Panc1 (cell line): Measurements from ENCODE around the gene NPAS1. TPM values are rescaled to one million over a fixed set of nuclear protein-coding genes. Genes with fewer than 3 reads are reported as not detected.
A peak's percentile ranks its signal among the peaks of the same experiment; 100 is the strongest.
"Not testable (repeated sequence)": the region's sequence is repeated elsewhere in the genome, so short reads cannot be mapped to it uniquely, and the experiment has no call there.

Source experiments
- ATAC-seq: fragments of 200-7000 bp; cut with Tn5 transposase; 2 replicates; pipeline ENCODE4 v1.9.1; 2020; ENCODE audit warnings: mild to moderate bottlenecking, moderate library complexity
- BruUV-seq: library from RNA; stranded (reverse); fragments of 400-500 nt; replicated peaks from 2 replicates; lab custom pipeline; 2021; lab: Mats Ljungman, UMichigan
- CTCF ChIA-PET: fragments of 300-600 bp; sonication (Branson Sonifier 250); formaldehyde crosslinking; loops from one replicate; lab custom pipeline; 2022; ENCODE audit warnings: antibody characterized with exemption; lab: Charles Lee
- POLR2A ChIA-PET: fragments of 300-600 bp; sonication (Branson Sonifier 250); formaldehyde crosslinking; loops from one replicate; lab custom pipeline; 2022; ENCODE audit warnings: antibody characterized with exemption; lab: Charles Lee
- DNase-seq: peaks from one replicate; pipeline ENCODE4 v3.0.0-alpha.2; 2010; ENCODE audit warnings: low read depth, low spot score
- H3K27ac ChIP-seq: 2 replicates; pipeline ENCODE4 v1.5.1; 2011; ENCODE audit warnings: mild to moderate bottlenecking, low read length, inconsistent platforms
- H3K27me3 ChIP-seq: fragments of 200-500 bp; sonication (Bioruptor generic); 2 replicates; pipeline ENCODE4 v1.6.0; 2014; ENCODE audit warnings: low read length, inconsistent platforms; ENCODE audit not compliant: control insufficient read depth, insufficient read depth
- H3K36me3 ChIP-seq: fragments of 200-500 bp; sonication (Bioruptor generic); 2 replicates; pipeline ENCODE4 v1.5.1; 2014; ENCODE audit warnings: inconsistent platforms, mild to moderate bottlenecking, low read length, moderate library complexity; ENCODE audit not compliant: control insufficient read depth, insufficient read depth
- H3K4me1 ChIP-seq: 2 replicates; pipeline ENCODE4 v1.5.1; 2011; ENCODE audit warnings: inconsistent platforms, mild to moderate bottlenecking, low read length, moderate library complexity; ENCODE audit not compliant: control insufficient read depth, insufficient read depth
- H3K4me3 ChIP-seq, 2 experiments: 2 replicates each; pipeline ENCODE4 v1.5.1; 2011 to 2012; ENCODE audit warnings: low read depth in 2 of 2, low read length in 2 of 2, mild to moderate bottlenecking in 2 of 2, inconsistent platforms in 1 of 2, moderate library complexity in 1 of 2
- H3K9me3 ChIP-seq: fragments of 200-500 bp; sonication (Bioruptor generic); 2 replicates; pipeline ENCODE4 v1.5.1; 2014; ENCODE audit warnings: low read depth, mild to moderate bottlenecking, inconsistent platforms, low read length, moderate library complexity; ENCODE audit not compliant: control insufficient read depth, insufficient read depth
- CTCF ChIP-seq: fragments of 450-650 bp; IDR thresholded peaks from 2 replicates; pipeline ENCODE4 v1.5.1; 2017; ENCODE audit warnings: mild to moderate bottlenecking
- POLR2AphosphoS5 ChIP-seq: IDR thresholded peaks from 2 replicates; pipeline ENCODE4 v1.6.1; 2012; ENCODE audit warnings: mild to moderate bottlenecking, low read depth, low read length, moderate library complexity
- REST ChIP-seq, 2 experiments: IDR thresholded peaks; 2 replicates each; pipeline ENCODE4 v1.6.1; 2011 to 2012; ENCODE audit warnings: low read depth in 2 of 2, control low read depth in 1 of 2, low read length in 1 of 2, mild to moderate bottlenecking in 1 of 2, moderate library complexity in 1 of 2; ENCODE audit not compliant: insufficient read depth in 1 of 2
- SIN3A ChIP-seq: IDR thresholded peaks from 2 replicates; pipeline ENCODE4 v1.6.1; 2012; ENCODE audit warnings: low read depth, mild to moderate bottlenecking, low read length, moderate library complexity, borderline replicate concordance; ENCODE audit not compliant: insufficient read depth
- TCF7L2 ChIP-seq: IDR thresholded peaks from 2 replicates; pipeline ENCODE4 v1.6.1; 2011; ENCODE audit warnings: mild to moderate bottlenecking, low read depth, low read length, inconsistent platforms
- in situ Hi-C: cut with HindIII; loops from 2 replicates; pipeline ENCODE4 v1.10.0; 2016; ENCODE audit warnings: low sequenced_read_pairs, low pct_unique_long_range_greater_than_20kb
- intact Hi-C: fragments of 100-400 bp; cut with micrococcal nuclease; formaldehyde crosslinking; loops from one replicate; pipeline ENCODE4 v1.10.0; 2022; ENCODE audit not compliant: unreplicated experiment
- total RNA-seq: library from RNA; stranded (reverse); gene quantifications from one replicate; pipeline ENCODE4 v1.2.1, GENCODE V29; 2021; ENCODE audit not compliant: unreplicated experiment

NPAS1 gene
- total RNA-seq, 1 experiment from 2014 or later = 3.6 TPM

- H3K36me3 ChIP-seq = no peaks in the 10 kb centered on the region; the same call in 1 of the 2 replicates
- TF ChIP-seq SIN3A (no peak), CTCF (no peak), REST (IDR thresholded peaks at IDR 0.05; ENCODE audit: insufficient read depth in 1 of 2, low read depth in 2 of 2, low read length in 1 of 2) (no peak), POLR2AphosphoS5 (no peak), TCF7L2 (no peak)
- in situ Hi-C loops = no loop called here
- ATAC-seq (peak; percentile 87), DNase-seq (no peak)
- H3K9me3 ChIP-seq = no peaks in the 10 kb centered on the region
- no peaks in the 10 kb centered on the region for H3K27me3 ChIP-seq
- ChIA-PET POLR2A (interaction anchor here (0.5 to 0.7 kb wide), 2 partner anchors 106 to 304 kb away, joined by 3 to 4 read pairs; no protein-coding TSS in a partner anchor), CTCF (interaction anchor here (0.7 kb wide), 1 partner anchor 879 kb away, joined by 3 read pairs; no protein-coding TSS in a partner anchor)
- intact Hi-C loops = loop anchor here (10.0 kb wide), 1 partner anchor 177 kb away; no protein-coding TSS in a partner anchor
- no TSS peak for BruUV-seq
- H3K4me1 ChIP-seq = no peaks in the 10 kb centered on the region
- peak overlapping the region; percentile 72 for H3K27ac ChIP-seq
- peak overlapping the region; percentile 68 to 74 for H3K4me3 ChIP-seq
Observed at GRCh38 chr19:47047763-47048405, 28.2 kb downstream of the NPAS1 start.

GRCh38 chr19:47049307-47049700, 29.7 kb downstream of the NPAS1 start:
- H3K4me1 ChIP-seq = no peaks in the 10 kb centered on the region
- BruUV-seq = no TSS peak
- peak overlapping the region; percentile 44 for H3K27ac ChIP-seq

GRCh38 chr19:47050562-47050961, 30.9 kb downstream of the NPAS1 start:
- in situ Hi-C loops, POLR2A ChIA-PET: not testable (repeated sequence)

More at GRCh38 chr19:47049307-47049700, 29.7 kb downstream of the NPAS1 start:
- no peaks in the 10 kb centered on the region; the same call in 1 of the 2 replicates for H3K36me3 ChIP-seq
- DNase-seq (no peak), ATAC-seq (no peak)
- no peaks in the 10 kb centered on the region for H3K27me3 ChIP-seq
- TF ChIP-seq SIN3A (no peak), REST (IDR thresholded peaks at IDR 0.05; ENCODE audit: insufficient read depth in 1 of 2, low read depth in 2 of 2, low read length in 1 of 2) (no peak), TCF7L2 (no peak), POLR2AphosphoS5 (no peak)
- intact Hi-C loops (loop anchor here (10.0 kb wide), 1 partner anchor 175 kb away; no protein-coding TSS in a partner anchor), in situ Hi-C loops (no loop called here)
- H3K4me3 ChIP-seq = peak overlapping the region; percentile 39 to 74
- H3K9me3 ChIP-seq = no peaks in the 10 kb centered on the region
- CTCF ChIA-PET = no interaction called here
- POLR2A ChIA-PET = no interaction called here

More at GRCh38 chr19:47050562-47050961, 30.9 kb downstream of the NPAS1 start:
- CTCF ChIA-PET, H3K9me3 ChIP-seq, intact Hi-C loops, H3K27ac ChIP-seq, DNase-seq, H3K27me3 ChIP-seq, BruUV-seq, ATAC-seq, H3K36me3 ChIP-seq, H3K4me3 ChIP-seq, H3K4me1 ChIP-seq: not testable (repeated sequence)
